ENCODE results near the gene MUC4.

DNA sequence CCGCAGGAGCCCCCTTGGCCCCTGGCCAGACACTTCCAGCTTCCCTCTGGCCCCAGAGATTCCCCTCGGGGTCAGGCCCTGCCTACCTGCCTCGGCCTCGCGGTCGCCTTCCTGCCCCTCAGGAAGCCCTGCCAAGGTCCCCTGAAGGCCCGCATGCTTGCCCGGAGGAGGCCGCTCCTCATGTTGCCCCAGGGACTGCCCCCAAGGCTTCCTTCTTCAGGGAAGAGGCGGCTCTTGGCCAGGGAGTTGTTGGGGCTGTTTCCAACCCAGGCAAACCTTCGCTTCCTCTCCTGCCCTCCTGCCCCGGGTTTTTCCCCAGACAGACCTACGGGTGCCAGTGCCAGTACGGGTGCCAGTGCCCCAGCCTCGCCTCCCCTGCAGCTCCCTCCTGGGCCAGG is 13.5 kb upstream of the MUC4 start:
- TF ChIP-seq, protein P1, sequence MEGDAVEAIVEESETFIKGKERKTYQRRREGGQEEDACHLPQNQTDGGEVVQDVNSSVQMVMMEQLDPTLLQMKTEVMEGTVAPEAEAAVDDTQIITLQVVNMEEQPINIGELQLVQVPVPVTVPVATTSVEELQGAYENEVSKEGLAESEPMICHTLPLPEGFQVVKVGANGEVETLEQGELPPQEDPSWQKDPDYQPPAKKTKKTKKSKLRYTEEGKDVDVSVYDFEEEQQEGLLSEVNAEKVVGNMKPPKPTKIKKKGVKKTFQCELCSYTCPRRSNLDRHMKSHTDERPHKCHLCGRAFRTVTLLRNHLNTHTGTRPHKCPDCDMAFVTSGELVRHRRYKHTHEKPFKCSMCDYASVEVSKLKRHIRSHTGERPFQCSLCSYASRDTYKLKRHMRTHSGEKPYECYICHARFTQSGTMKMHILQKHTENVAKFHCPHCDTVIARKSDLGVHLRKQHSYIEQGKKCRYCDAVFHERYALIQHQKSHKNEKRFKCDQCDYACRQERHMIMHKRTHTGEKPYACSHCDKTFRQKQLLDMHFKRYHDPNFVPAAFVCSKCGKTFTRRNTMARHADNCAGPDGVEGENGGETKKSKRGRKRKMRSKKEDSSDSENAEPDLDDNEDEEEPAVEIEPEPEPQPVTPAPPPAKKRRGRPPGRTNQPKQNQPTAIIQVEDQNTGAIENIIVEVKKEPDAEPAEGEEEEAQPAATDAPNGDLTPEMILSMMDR (IDR thresholded peaks at IDR 0.05) = no peak
- TF ChIP-seq EP300 (IDR thresholded peaks at IDR 0.05) (no peak), POLR2A (IDR thresholded peaks at IDR 0.05) (no peak)
